ENCODE results near the gene YIF1A. TPM values are rescaled to one million over a fixed set of nuclear protein-coding genes. Genes with fewer than 3 reads are reported as not detected.

Gene YIF1A
- total and polyA plus RNA-seq, 12 donors, result 69.7 to 154 (median 99.5) TPM

- H3K4me3 ChIP-seq, result no peak overlapping the region
- no peak for TF ChIP-seq CTCF (IDR thresholded peaks at IDR 0.05)
- TF ChIP-seq POLR2A (IDR thresholded peaks at IDR 0.05), result no peak
- intact Hi-C loops (cut with DNase I), result loop anchor here in 1 of 2 donors (10.0 kb wide), 1 partner anchor 62 kb away; no protein-coding TSS in a partner anchor
- no peak overlapping the region for H3K27ac ChIP-seq
- no peaks in the 10 kb centered on the region for H3K36me3 ChIP-seq (replicated peaks in 1 of 2)
- H3K4me1 ChIP-seq (replicated peaks in 1 of 2), result peaks cover 12 to 35% of the 10 kb centered on the region in 2 donors
- 73 to 88% (median 81%) methylated on average over 4 to 5 of the region's 5 CpGs for WGBS, 4 donors
- no peak for DNase-seq
- H3K9me3 ChIP-seq (replicated peaks in 1 of 3), result no peaks in the 10 kb centered on the region
- no peaks in the 10 kb centered on the region for H3K27me3 ChIP-seq
Measured at GRCh38 chr11:66286699-66287098, 2.2 kb downstream of the YIF1A start.

GRCh38 chr11:66285250-66285947, 3.5 kb downstream of the YIF1A start:
- Histone ChIP-seq H3K36me3 (replicated peaks in 1 of 2) (no peaks in the 10 kb centered on the region), H3K9me3 (replicated peaks in 1 of 3) (no peaks in the 10 kb centered on the region), H3K4me3 (no peak overlapping the region), H3K27ac (peak overlapping the region in 2 of 5 donors; percentile 5 to 33), H3K4me1 (replicated peaks in 1 of 2) (peaks cover 12 to 35% of the 10 kb centered on the region in 2 donors), H3K27me3 (no peaks in the 10 kb centered on the region)
- intact Hi-C loops (cut with DNase I), result loop anchor here in 1 of 2 donors (10.0 kb wide), 1 partner anchor 61 kb away; no protein-coding TSS in a partner anchor
- 47 to 64% (median 56%) methylated on average over 8 to 13 of the region's 13 CpGs for WGBS, 4 donors
- DNase-seq, result peak in 2 of 7 donors; percentile 26 to 38
- TF ChIP-seq CTCF (IDR thresholded peaks at IDR 0.05) (no peak), POLR2A (IDR thresholded peaks at IDR 0.05) (no peak)

- Histone ChIP-seq H3K27ac (no peak overlapping the region), H3K9me3 (replicated peaks in 1 of 3) (no peaks in the 10 kb centered on the region), H3K4me1 (replicated peaks in 1 of 2) (peaks cover 8 to 28% of the 10 kb centered on the region in 2 donors), H3K27me3 (no peaks in the 10 kb centered on the region), H3K4me3 (no peak overlapping the region), H3K36me3 (replicated peaks in 1 of 2) (no peaks in the 10 kb centered on the region)
- DNase-seq, result no peak
- WGBS, 4 donors, result 90 to 94% (median 92%) methylated on average over 15 to 16 of the region's 16 CpGs
- no peak for TF ChIP-seq CTCF (IDR thresholded peaks at IDR 0.05)
- TF ChIP-seq POLR2A (IDR thresholded peaks at IDR 0.05), result no peak
- intact Hi-C loops (cut with DNase I), result loop anchor here (5.0 to 10.0 kb wide), 2 partner anchors 60 to 62 kb away; no protein-coding TSS in a partner anchor
Measured at GRCh38 chr11:66284526-66285078, 4.3 kb downstream of the YIF1A start.

- WGBS, 4 donors, result 77 to 86% (median 80%) methylated on average over 10 to 14 of the region's 14 CpGs
- Histone ChIP-seq H3K9me3 (replicated peaks in 1 of 3) (no peaks in the 10 kb centered on the region), H3K36me3 (replicated peaks in 1 of 2) (no peaks in the 10 kb centered on the region), H3K4me3 (no peak overlapping the region), H3K27ac (no peak overlapping the region), H3K4me1 (replicated peaks in 1 of 2) (peaks cover 8 to 27% of the 10 kb centered on the region in 2 donors), H3K27me3 (no peaks in the 10 kb centered on the region)
- TF ChIP-seq CTCF (IDR thresholded peaks at IDR 0.05), result no peak
- TF ChIP-seq POLR2A (IDR thresholded peaks at IDR 0.05), result no peak
- intact Hi-C loops (cut with DNase I), result loop anchor here (5.0 to 10.0 kb wide), 2 partner anchors 59 to 61 kb away; no protein-coding TSS in a partner anchor
- peak in 1 of 7 donors; percentile 30 for DNase-seq
Measured at GRCh38 chr11:66283461-66284105, 5.4 kb downstream of the YIF1A start.

Data from adrenal gland (tissue), 12 donors.